Ishikawa (cell line): ENCODE results near the gene OR10A5.
A peak's percentile ranks its signal among the peaks of the same experiment; 100 is the strongest.

Experiments
- CEBPB ChIP-seq: IDR thresholded peaks from 2 replicates; pipeline ENCODE4 v1.6.1; 2012
- CREB1 ChIP-seq: IDR thresholded peaks from 2 replicates; pipeline ENCODE4 v1.6.1; 2012; ENCODE audit warnings: low read depth
- EGR1 ChIP-seq: IDR thresholded peaks from 2 replicates; pipeline ENCODE4 v1.6.1; 2012
- EP300 ChIP-seq: IDR thresholded peaks from 2 replicates; pipeline ENCODE4 v1.6.1; 2012; ENCODE audit warnings: borderline replicate concordance
- FOXM1 ChIP-seq: IDR thresholded peaks from 2 replicates; pipeline ENCODE4 v1.6.1; 2012; ENCODE audit warnings: low read depth, borderline replicate concordance
- NFIC ChIP-seq: IDR thresholded peaks from 2 replicates; pipeline ENCODE4 v1.6.1; 2012
- RAD21 ChIP-seq: IDR thresholded peaks from 2 replicates; pipeline ENCODE4 v1.6.1; 2012; ENCODE audit warnings: low read depth
- TAF1 ChIP-seq: IDR thresholded peaks from 2 replicates; pipeline ENCODE4 v1.6.1; 2012; ENCODE audit warnings: low read depth, mild to moderate bottlenecking
- TCF12 ChIP-seq: IDR thresholded peaks from 2 replicates; pipeline ENCODE4 v1.6.1; 2012; ENCODE audit warnings: low read depth
- TEAD4 ChIP-seq: IDR thresholded peaks from 2 replicates; pipeline ENCODE4 v1.6.1; 2012
- USF1 ChIP-seq: IDR thresholded peaks from 2 replicates; pipeline ENCODE4 v1.6.1; 2012
- YY1 ChIP-seq: IDR thresholded peaks from 2 replicates; pipeline ENCODE4 v1.6.1; 2012; ENCODE audit warnings: low read depth
- ZBTB7A ChIP-seq: IDR thresholded peaks from 2 replicates; pipeline ENCODE4 v1.6.1; 2012; ENCODE audit warnings: low read depth
- TF ChIP-seq, protein P1 (sequence below): IDR thresholded peaks from 2 replicates; pipeline ENCODE4 v1.6.1; 2012
- TF ChIP-seq, protein P2 (sequence below): IDR thresholded peaks from 2 replicates; pipeline ENCODE4 v1.6.1; 2012; ENCODE audit warnings: low read depth, mild to moderate bottlenecking

The OR10A5 gene

GRCh38 chr11:6845383-6845782, at the start of gene OR10A5:
Gene OR10A5, plus strand, starts transcription at chr11:6845683. Its CDS starts 0 bp downstream, at chr11:6845683.
- TF ChIP-seq TCF12 (no peak), NFIC (no peak), ZBTB7A (no peak), CREB1 (no peak), TAF1 (no peak), EP300 (no peak), CEBPB (no peak), USF1 (no peak), RAD21 (no peak), EGR1 (no peak), TEAD4 (no peak), YY1 (no peak), FOXM1 (no peak)
- TF ChIP-seq, protein P1, sequence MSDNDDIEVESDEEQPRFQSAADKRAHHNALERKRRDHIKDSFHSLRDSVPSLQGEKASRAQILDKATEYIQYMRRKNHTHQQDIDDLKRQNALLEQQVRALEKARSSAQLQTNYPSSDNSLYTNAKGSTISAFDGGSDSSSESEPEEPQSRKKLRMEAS: no peak
- TF ChIP-seq, protein P2, sequence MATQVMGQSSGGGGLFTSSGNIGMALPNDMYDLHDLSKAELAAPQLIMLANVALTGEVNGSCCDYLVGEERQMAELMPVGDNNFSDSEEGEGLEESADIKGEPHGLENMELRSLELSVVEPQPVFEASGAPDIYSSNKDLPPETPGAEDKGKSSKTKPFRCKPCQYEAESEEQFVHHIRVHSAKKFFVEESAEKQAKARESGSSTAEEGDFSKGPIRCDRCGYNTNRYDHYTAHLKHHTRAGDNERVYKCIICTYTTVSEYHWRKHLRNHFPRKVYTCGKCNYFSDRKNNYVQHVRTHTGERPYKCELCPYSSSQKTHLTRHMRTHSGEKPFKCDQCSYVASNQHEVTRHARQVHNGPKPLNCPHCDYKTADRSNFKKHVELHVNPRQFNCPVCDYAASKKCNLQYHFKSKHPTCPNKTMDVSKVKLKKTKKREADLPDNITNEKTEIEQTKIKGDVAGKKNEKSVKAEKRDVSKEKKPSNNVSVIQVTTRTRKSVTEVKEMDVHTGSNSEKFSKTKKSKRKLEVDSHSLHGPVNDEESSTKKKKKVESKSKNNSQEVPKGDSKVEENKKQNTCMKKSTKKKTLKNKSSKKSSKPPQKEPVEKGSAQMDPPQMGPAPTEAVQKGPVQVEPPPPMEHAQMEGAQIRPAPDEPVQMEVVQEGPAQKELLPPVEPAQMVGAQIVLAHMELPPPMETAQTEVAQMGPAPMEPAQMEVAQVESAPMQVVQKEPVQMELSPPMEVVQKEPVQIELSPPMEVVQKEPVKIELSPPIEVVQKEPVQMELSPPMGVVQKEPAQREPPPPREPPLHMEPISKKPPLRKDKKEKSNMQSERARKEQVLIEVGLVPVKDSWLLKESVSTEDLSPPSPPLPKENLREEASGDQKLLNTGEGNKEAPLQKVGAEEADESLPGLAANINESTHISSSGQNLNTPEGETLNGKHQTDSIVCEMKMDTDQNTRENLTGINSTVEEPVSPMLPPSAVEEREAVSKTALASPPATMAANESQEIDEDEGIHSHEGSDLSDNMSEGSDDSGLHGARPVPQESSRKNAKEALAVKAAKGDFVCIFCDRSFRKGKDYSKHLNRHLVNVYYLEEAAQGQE: no peak

GRCh38 chr11:6799402-6799801, 46.1 kb upstream of the OR10A5 start, which contains the start of gene OR6A2:
Gene OR6A2, minus strand, starts transcription at chr11:6799689. Its CDS starts 3,981 bp downstream, at chr11:6795708.
- TF ChIP-seq, protein P2: no peak
- TF ChIP-seq TAF1 (no peak), CREB1 (no peak), TCF12 (no peak), ZBTB7A (no peak), EGR1 (no peak), YY1 (no peak), TEAD4 (no peak), FOXM1 (no peak), RAD21 (no peak), NFIC (no peak), EP300 (no peak), USF1 (no peak), CEBPB (no peak)
- TF ChIP-seq, protein P1: no peak

DNA sequence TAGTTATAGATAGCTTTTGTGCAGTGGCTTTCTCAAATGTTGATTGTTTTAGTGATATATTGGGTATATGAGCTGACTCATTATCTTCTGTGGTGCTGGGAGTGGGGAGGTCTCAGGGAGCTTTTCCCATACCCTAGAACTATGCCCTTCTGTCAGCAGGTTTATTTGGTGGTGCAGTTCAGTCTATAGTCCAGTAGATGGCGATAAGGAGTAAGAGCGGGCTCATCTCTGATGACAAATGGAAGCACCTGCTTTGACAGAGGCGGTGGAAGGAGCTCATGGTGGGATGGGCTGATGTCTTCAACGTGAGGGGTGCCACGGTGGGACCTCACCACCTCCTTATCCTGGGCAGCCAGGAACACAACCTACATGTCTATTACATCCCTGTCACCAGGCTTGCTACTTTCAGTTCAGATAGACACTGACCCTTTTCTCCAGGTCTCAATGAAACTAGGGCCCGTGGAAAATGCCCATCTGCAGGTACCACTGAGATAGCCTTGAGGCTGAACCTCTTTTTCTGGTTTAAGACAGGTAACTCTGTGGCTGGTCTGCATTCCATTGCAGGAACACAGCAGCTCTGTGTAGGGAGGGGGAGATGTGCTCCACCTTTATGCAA, 33.0 kb upstream of the OR10A5 start:
- TF ChIP-seq EP300: no peak
- no peak for TF ChIP-seq TAF1
- TF ChIP-seq RAD21: peak; percentile 70

DNA sequence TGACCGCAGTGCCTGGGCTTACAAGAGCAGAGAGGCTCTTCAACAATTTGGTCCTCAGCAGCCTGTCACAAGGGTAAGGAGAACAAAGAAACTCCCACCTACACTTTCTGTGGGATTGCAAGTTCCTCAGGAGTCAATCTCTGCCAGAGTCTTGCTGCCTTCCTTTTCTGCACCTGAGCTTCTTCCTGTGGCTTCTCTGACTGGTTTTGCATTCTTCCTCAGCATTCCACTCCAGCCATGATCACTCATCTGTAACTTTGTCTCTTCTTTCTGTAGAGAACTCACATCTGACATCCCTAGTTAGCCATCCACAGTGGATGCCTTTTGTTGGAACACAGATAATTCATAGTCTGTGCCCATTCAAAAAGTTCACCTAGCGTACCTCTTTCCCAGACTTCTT, 31.8 kb upstream of the OR10A5 start:
- TF ChIP-seq EGR1 (no peak), TEAD4 (no peak)
- TF ChIP-seq, protein P1: no peak

DNA sequence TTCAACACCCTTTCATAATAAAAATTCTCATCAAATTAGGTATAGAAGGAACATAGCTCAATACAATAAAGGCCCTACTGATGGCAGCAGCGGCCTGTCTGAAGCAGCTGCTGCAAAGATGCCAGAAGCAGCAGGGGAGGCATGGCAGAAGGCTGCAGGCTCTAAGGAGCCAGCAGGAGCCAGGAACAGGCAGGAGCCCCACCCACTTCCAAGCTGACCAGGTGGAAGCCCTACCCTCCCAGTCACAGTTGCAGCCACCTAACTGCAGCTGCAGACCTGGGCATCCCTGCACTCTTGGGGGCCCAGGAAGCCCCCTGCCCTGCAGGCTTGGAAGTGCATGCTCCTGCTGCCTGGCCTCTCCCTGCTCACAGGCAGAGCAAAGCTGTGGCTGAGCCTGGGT, 27.8 kb upstream of the OR10A5 start:
- TF ChIP-seq, protein P1: no peak
- TF ChIP-seq RAD21: peak; percentile 54
- no peak for TF ChIP-seq CREB1

DNA sequence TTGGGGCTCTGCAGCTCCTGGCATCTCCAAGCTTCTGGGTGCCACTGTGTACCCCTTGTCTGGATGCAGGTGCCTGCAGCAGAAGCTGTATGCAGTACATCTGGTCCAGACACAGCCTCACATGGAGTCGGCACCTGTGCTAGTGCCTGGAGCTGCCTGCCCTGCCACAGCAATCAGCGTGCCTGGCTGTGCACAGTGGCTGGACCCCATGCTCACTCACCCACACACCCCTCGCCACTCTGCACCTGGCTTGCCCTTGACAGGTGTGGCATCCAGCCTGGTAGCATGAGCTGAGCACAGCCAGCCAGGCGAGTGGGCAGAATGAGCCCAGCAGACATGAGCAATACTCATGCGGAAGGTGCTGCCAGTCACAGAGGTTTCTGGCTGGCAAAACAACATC, 26.5 kb upstream of the OR10A5 start:
- TF ChIP-seq NFIC (no peak), TAF1 (no peak), CEBPB (no peak)
